ENCODE data around the gene TBL1X.

- TF ChIP-seq CTCF (conservative IDR thresholded peaks at IDR 0.05) (no peak), EZH2 (IDR thresholded peaks at IDR 0.05; ENCODE audit: low read depth) (no peak)
Observed at GRCh38 chrX:9687899-9688298, 223.0 kb downstream of the TBL1X start.

Measured in PC-9 (cell line).